Breast epithelium (tissue), 4 donors: ENCODE results near the gene KHNYN. TPM values are rescaled to one million over a fixed set of nuclear protein-coding genes. Genes with fewer than 3 reads are reported as not detected.

Source experiments
- DNase-seq, 2 donors: peaks; one replicate each; pipeline ENCODE4 v3.0.0-alpha.2; 2019; ENCODE audit warnings: low spot score in 2 of 2
- H3K27ac ChIP-seq, 2 donors: fragments of 200-600 bp; sonication (generic) in 1 of 2; one replicate each; pipeline ENCODE4 v1.5.1; 2016 to 2019; ENCODE audit warnings: mild to moderate bottlenecking in 1 of 2
- H3K27me3 ChIP-seq, 2 donors: fragments of 200-600 bp; sonication (generic) in 1 of 2; one replicate each; pipeline versions ENCODE4 v1.5.1 to v1.6.0; 2017 to 2019; ENCODE audit warnings: control low read depth in 1 of 2, mild to moderate bottlenecking in 1 of 2
- H3K36me3 ChIP-seq: fragments of 200-600 bp; one replicate; pipeline ENCODE4 v1.5.1; 2019
- H3K4me1 ChIP-seq, 2 donors: fragments of 200-600 bp; sonication (generic); one replicate each; pipeline ENCODE4 v1.5.1; 2016 to 2019; ENCODE audit warnings: control low read depth in 1 of 2
- H3K4me3 ChIP-seq, 3 donors: fragments of 200-600 bp; sonication (generic); 1 replicate in 2 of 3; 2 replicates in 1 of 3; pipeline ENCODE4 v1.5.1; 2016 to 2019; ENCODE audit warnings: mild to moderate bottlenecking in 3 of 3, moderate library complexity in 2 of 3
- H3K9me3 ChIP-seq, 2 donors: fragments of 200-600 bp; sonication (generic) in 1 of 2; one replicate each; pipeline ENCODE4 v1.5.1; 2016 to 2019; ENCODE audit warnings: control low read depth in 1 of 2
- CTCF ChIP-seq, 3 donors: fragments of 450-650 bp; IDR thresholded peaks; one replicate each; pipeline ENCODE4 v1.5.1; 2016 to 2017; ENCODE audit warnings: antibody characterized with exemption in 3 of 3, mild to moderate bottlenecking in 3 of 3, moderate library complexity in 3 of 3
- POLR2A ChIP-seq: fragments of 450-650 bp; IDR thresholded peaks from one replicate; pipeline ENCODE4 v1.6.1; 2016; ENCODE audit warnings: antibody characterized with exemption, mild to moderate bottlenecking, moderate library complexity
- POLR2AphosphoS5 ChIP-seq, 3 donors: sonication (generic); formaldehyde crosslinking; IDR thresholded peaks; one replicate each; pipeline ENCODE4 v1.6.1; 2017; ENCODE audit warnings: antibody characterized with exemption in 3 of 3
- intact Hi-C: fragments of 100-400 bp; cut with DNase I; formaldehyde crosslinking; loops from one replicate; pipeline ENCODE4 v1.15.1; 2023; ENCODE audit warnings: low total_unique reads
- total RNA-seq, 3 donors: library from RNA; depleted of rRNA; stranded (reverse); fragments of >200 nt; gene quantifications; one replicate each; pipeline ENCODE4 v1.1.0, GENCODE V29; 2016

The KHNYN gene
- total RNA-seq, 3 donors from 2014 or later: 48.5 to 68.1 (median 63.9) TPM

- intact Hi-C loops: no loop called here
- Histone ChIP-seq H3K4me3 (no peak overlapping the region), H3K9me3 (no peaks in the 10 kb centered on the region), H3K4me1 (peaks cover 3 to 11% of the 10 kb centered on the region in 2 donors), H3K27me3 (no peaks in the 10 kb centered on the region), H3K36me3 (no peaks in the 10 kb centered on the region), H3K27ac (peak overlapping the region in 1 of 2 donors; percentile 59)
- TF ChIP-seq POLR2A: no peak
- TF ChIP-seq CTCF (IDR thresholded peaks at IDR 0.05): no peak
- TF ChIP-seq POLR2AphosphoS5 (IDR thresholded peaks at IDR 0.05): no peak
- no peak for DNase-seq
Observed at GRCh38 chr14:24401810-24402702, 27.7 kb upstream of the KHNYN start.

- H3K9me3 ChIP-seq: no peaks in the 10 kb centered on the region
- H3K27me3 ChIP-seq: no peaks in the 10 kb centered on the region
- no peaks in the 10 kb centered on the region for H3K36me3 ChIP-seq
- TF ChIP-seq POLR2AphosphoS5 (IDR thresholded peaks at IDR 0.05) (no peak), CTCF (IDR thresholded peaks at IDR 0.05) (no peak), POLR2A (no peak)
- no peak for DNase-seq
- H3K4me1 ChIP-seq: peaks cover 3 to 11% of the 10 kb centered on the region in 2 donors
- H3K4me3 ChIP-seq: no peak overlapping the region
- no peak overlapping the region for H3K27ac ChIP-seq
- intact Hi-C loops: no loop called here
Observed at GRCh38 chr14:24403294-24403998, 26.3 kb upstream of the KHNYN start.

- DNase-seq: no peak
- TF ChIP-seq POLR2A: no peak
- TF ChIP-seq CTCF (IDR thresholded peaks at IDR 0.05): no peak
- no peak for TF ChIP-seq POLR2AphosphoS5 (IDR thresholded peaks at IDR 0.05)
- H3K36me3 ChIP-seq: no peaks in the 10 kb centered on the region
- H3K4me3 ChIP-seq: no peak overlapping the region
- peaks cover 0 to 9% of the 10 kb centered on the region in 2 donors for H3K4me1 ChIP-seq
- no peaks in the 10 kb centered on the region for H3K27me3 ChIP-seq
- no peaks in the 10 kb centered on the region for H3K9me3 ChIP-seq
- H3K27ac ChIP-seq: no peak overlapping the region
- intact Hi-C loops: no loop called here
Observed at GRCh38 chr14:24404814-24405213, 24.9 kb upstream of the KHNYN start.

DNA sequence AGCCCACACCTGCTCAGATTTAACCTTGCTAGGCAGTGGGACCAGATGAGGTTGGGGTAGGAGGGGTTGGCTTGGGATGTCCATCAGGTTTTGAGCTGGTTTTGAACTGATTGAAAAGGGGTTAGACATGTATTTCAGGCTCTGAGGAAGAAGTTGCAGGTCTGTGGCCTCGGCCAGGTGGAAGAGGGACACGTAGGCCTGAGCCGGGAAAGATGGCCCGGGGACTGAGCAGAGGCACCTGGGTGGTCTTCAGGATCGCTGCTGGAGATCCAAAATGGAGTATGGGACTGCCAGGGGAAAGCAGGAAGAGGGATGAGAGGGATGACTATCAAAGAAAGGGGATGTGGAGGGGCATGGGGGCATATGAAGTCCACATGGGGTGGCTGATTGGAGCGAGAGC lies 23.3 kb upstream of the KHNYN start:
- intact Hi-C loops: no loop called here
- no peak overlapping the region for H3K4me3 ChIP-seq

More for the DNA sequence above, 23.3 kb upstream of the KHNYN start:
- TF ChIP-seq CTCF (IDR thresholded peaks at IDR 0.05) (no peak), POLR2AphosphoS5 (IDR thresholded peaks at IDR 0.05) (no peak), POLR2A (no peak)
- H3K36me3 ChIP-seq: no peaks in the 10 kb centered on the region
- no peaks in the 10 kb centered on the region for H3K27me3 ChIP-seq
- H3K9me3 ChIP-seq: no peaks in the 10 kb centered on the region
- DNase-seq: no peak
- no peak overlapping the region for H3K27ac ChIP-seq
- peaks cover 0 to under 1% of the 10 kb centered on the region in 2 donors for H3K4me1 ChIP-seq
